K562 (cell line): ENCODE data around the gene SLC25A42. TPM values are rescaled to one million over a fixed set of nuclear protein-coding genes. Genes with fewer than 3 reads are reported as not detected.

Experiments
- HSF4 ChIP-seq: fragments of 250-450 bp; sonication (Bioruptor Pico); IDR thresholded peaks from 2 replicates; pipeline ENCODE4 v2.1.2; 2022; ENCODE audit warnings: mild to moderate bottlenecking, moderate library complexity, borderline replicate concordance
- SIN3A ChIP-seq, 2 experiments: fragments of 150-350 bp in 1 of 2; IDR thresholded peaks; 2 replicates each; pipeline ENCODE4 v1.6.1; 2011 to 2016; ENCODE audit warnings: borderline replicate concordance in 2 of 2, low read depth in 2 of 2, low read length in 2 of 2, mild to moderate bottlenecking in 2 of 2, moderate library complexity in 2 of 2; ENCODE audit not compliant: control insufficient read depth in 1 of 2
- polyA plus RNA-seq, 8 experiments: library from polyadenylated mRNA; depleted of rRNA in 4 of 8; stranded (reverse) in 5 of 8; unstranded in 3 of 8; fragments of >200 nt; fragmentation: Nextera tagmentation in 2 of 8; fragmentation: Illumina TruSeq in 1 of 8; extraction: Ambion mirVana in 2 of 8; extraction: Trizol in 1 of 8; gene quantifications; 2 replicates each; pipeline versions ENCODE4 v1.2.1 to v1.2.3, GENCODE V29; 2011 to 2014; ENCODE audit warnings: inconsistent platforms in 1 of 8, missing spikeins in 1 of 8
- total RNA-seq, 7 experiments: library from RNA; depleted of rRNA in 6 of 7; stranded (reverse); fragments of >200 nt in 6 of 7; fragmentation: Illumina TruSeq in 2 of 7; extraction: Trizol in 2 of 7; gene quantifications; 2 replicates each; pipeline versions ENCODE4 v1.2.1 to v1.2.3, GENCODE V29; 2011 to 2021; ENCODE audit warnings: low replicate concordance in 1 of 7
- TF ChIP-seq, protein P1 (sequence below): sonication (generic); formaldehyde crosslinking; IDR thresholded peaks from 2 replicates; pipeline ENCODE4 v1.9.0; 2022; ENCODE audit warnings: mild to moderate bottlenecking, missing genetic modification reagents
- TF ChIP-seq, protein P2 (sequence below): sonication (generic); formaldehyde crosslinking; IDR thresholded peaks from 2 replicates; pipeline ENCODE4 v1.8.1; 2023; ENCODE audit warnings: missing genetic modification reagents, mild to moderate bottlenecking, borderline replicate concordance
- TF ChIP-seq, protein P3 (sequence below): fragments of 450-650 bp; IDR thresholded peaks from one replicate; pipeline ENCODE4 v1.6.1; 2018; ENCODE audit warnings: mild to moderate bottlenecking, moderate library complexity; ENCODE audit not compliant: partially characterized antibody
- TF ChIP-seq, protein P4 (sequence below): fragments of 450-650 bp; IDR thresholded peaks from 2 replicates; pipeline ENCODE4 v1.6.1; 2016; ENCODE audit warnings: mild to moderate bottlenecking, moderate library complexity

The SLC25A42 gene
- total and polyA plus RNA-seq, 9 of the 15 experiments (the other 6 are each of a cell fraction or from before 2014, with no cell fraction given) = 0.59 to 32.2 (median 14.1) TPM

DNA sequence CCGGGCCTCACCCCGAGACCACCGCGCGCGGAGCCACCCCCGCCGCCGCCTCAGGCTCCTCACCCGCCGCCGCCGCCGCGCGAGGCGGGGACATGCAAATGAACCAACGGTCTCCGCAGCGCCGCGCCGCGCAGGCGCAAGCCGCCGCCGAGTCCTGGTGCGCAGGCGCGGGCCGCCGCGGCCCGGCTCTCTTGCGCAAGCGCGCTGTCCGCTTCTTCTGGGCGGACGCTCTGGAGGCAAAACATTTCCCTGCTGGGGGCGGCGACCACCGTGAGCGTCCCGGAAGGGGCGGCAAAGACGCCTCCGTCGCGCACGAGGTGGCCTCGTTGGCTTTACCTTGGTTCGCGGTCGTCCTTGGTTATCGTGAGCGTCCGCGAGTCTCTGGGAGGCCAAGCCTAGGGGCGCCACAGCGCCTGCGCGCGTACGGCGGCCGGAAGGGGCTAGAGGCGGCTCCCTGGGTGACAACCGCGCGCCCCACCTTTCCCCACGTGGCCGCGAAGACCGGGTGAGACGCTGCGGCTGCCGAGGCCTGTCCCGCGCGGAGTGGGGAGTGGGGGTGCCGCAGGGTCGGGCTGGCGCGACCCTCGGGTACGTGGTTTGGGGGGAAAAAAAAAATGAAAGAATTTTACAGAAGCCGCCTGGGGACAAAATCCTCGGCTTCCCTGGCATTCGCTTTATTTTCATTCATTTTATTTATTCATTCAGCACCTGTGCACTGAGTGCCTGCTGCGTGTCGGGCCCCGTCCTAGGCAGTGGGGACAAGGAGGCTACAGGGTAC lies 30.2 kb upstream of the SLC25A42 start, which contains the start of the genes ARMC6 and SUGP2 (continued):
- TF ChIP-seq, protein P1, sequence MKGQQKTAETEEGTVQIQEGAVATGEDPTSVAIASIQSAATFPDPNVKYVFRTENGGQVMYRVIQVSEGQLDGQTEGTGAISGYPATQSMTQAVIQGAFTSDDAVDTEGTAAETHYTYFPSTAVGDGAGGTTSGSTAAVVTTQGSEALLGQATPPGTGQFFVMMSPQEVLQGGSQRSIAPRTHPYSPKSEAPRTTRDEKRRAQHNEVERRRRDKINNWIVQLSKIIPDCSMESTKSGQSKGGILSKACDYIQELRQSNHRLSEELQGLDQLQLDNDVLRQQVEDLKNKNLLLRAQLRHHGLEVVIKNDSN (CRISPR knock-in tag) = peak; percentile 82
- TF ChIP-seq SIN3A (IDR thresholded peaks at IDR 0.05; ENCODE audit: borderline replicate concordance in 2 of 2, control insufficient read depth in 1 of 2, low read depth in 2 of 2, low read length in 2 of 2) = peak; percentile 88 to 96
- TF ChIP-seq, protein P2, sequence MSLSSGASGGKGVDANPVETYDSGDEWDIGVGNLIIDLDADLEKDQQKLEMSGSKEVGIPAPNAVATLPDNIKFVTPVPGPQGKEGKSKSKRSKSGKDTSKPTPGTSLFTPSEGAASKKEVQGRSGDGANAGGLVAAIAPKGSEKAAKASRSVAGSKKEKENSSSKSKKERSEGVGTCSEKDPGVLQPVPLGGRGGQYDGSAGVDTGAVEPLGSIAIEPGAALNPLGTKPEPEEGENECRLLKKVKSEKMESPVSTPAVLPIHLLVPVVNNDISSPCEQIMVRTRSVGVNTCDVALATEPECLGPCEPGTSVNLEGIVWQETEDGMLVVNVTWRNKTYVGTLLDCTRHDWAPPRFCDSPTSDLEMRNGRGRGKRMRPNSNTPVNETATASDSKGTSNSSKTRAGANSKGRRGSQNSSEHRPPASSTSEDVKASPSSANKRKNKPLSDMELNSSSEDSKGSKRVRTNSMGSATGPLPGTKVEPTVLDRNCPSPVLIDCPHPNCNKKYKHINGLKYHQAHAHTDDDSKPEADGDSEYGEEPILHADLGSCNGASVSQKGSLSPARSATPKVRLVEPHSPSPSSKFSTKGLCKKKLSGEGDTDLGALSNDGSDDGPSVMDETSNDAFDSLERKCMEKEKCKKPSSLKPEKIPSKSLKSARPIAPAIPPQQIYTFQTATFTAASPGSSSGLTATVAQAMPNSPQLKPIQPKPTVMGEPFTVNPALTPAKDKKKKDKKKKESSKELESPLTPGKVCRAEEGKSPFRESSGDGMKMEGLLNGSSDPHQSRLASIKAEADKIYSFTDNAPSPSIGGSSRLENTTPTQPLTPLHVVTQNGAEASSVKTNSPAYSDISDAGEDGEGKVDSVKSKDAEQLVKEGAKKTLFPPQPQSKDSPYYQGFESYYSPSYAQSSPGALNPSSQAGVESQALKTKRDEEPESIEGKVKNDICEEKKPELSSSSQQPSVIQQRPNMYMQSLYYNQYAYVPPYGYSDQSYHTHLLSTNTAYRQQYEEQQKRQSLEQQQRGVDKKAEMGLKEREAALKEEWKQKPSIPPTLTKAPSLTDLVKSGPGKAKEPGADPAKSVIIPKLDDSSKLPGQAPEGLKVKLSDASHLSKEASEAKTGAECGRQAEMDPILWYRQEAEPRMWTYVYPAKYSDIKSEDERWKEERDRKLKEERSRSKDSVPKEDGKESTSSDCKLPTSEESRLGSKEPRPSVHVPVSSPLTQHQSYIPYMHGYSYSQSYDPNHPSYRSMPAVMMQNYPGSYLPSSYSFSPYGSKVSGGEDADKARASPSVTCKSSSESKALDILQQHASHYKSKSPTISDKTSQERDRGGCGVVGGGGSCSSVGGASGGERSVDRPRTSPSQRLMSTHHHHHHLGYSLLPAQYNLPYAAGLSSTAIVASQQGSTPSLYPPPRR (CRISPR knock-in tag) = no peak
- TF ChIP-seq, protein P3, sequence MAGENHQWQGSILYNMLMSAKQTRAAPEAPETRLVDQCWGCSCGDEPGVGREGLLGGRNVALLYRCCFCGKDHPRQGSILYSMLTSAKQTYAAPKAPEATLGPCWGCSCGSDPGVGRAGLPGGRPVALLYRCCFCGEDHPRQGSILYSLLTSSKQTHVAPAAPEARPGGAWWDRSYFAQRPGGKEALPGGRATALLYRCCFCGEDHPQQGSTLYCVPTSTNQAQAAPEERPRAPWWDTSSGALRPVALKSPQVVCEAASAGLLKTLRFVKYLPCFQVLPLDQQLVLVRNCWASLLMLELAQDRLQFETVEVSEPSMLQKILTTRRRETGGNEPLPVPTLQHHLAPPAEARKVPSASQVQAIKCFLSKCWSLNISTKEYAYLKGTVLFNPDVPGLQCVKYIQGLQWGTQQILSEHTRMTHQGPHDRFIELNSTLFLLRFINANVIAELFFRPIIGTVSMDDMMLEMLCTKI = no peak
- no peak for TF ChIP-seq HSF4 (CRISPR knock-in tag)
- TF ChIP-seq, protein P4, sequence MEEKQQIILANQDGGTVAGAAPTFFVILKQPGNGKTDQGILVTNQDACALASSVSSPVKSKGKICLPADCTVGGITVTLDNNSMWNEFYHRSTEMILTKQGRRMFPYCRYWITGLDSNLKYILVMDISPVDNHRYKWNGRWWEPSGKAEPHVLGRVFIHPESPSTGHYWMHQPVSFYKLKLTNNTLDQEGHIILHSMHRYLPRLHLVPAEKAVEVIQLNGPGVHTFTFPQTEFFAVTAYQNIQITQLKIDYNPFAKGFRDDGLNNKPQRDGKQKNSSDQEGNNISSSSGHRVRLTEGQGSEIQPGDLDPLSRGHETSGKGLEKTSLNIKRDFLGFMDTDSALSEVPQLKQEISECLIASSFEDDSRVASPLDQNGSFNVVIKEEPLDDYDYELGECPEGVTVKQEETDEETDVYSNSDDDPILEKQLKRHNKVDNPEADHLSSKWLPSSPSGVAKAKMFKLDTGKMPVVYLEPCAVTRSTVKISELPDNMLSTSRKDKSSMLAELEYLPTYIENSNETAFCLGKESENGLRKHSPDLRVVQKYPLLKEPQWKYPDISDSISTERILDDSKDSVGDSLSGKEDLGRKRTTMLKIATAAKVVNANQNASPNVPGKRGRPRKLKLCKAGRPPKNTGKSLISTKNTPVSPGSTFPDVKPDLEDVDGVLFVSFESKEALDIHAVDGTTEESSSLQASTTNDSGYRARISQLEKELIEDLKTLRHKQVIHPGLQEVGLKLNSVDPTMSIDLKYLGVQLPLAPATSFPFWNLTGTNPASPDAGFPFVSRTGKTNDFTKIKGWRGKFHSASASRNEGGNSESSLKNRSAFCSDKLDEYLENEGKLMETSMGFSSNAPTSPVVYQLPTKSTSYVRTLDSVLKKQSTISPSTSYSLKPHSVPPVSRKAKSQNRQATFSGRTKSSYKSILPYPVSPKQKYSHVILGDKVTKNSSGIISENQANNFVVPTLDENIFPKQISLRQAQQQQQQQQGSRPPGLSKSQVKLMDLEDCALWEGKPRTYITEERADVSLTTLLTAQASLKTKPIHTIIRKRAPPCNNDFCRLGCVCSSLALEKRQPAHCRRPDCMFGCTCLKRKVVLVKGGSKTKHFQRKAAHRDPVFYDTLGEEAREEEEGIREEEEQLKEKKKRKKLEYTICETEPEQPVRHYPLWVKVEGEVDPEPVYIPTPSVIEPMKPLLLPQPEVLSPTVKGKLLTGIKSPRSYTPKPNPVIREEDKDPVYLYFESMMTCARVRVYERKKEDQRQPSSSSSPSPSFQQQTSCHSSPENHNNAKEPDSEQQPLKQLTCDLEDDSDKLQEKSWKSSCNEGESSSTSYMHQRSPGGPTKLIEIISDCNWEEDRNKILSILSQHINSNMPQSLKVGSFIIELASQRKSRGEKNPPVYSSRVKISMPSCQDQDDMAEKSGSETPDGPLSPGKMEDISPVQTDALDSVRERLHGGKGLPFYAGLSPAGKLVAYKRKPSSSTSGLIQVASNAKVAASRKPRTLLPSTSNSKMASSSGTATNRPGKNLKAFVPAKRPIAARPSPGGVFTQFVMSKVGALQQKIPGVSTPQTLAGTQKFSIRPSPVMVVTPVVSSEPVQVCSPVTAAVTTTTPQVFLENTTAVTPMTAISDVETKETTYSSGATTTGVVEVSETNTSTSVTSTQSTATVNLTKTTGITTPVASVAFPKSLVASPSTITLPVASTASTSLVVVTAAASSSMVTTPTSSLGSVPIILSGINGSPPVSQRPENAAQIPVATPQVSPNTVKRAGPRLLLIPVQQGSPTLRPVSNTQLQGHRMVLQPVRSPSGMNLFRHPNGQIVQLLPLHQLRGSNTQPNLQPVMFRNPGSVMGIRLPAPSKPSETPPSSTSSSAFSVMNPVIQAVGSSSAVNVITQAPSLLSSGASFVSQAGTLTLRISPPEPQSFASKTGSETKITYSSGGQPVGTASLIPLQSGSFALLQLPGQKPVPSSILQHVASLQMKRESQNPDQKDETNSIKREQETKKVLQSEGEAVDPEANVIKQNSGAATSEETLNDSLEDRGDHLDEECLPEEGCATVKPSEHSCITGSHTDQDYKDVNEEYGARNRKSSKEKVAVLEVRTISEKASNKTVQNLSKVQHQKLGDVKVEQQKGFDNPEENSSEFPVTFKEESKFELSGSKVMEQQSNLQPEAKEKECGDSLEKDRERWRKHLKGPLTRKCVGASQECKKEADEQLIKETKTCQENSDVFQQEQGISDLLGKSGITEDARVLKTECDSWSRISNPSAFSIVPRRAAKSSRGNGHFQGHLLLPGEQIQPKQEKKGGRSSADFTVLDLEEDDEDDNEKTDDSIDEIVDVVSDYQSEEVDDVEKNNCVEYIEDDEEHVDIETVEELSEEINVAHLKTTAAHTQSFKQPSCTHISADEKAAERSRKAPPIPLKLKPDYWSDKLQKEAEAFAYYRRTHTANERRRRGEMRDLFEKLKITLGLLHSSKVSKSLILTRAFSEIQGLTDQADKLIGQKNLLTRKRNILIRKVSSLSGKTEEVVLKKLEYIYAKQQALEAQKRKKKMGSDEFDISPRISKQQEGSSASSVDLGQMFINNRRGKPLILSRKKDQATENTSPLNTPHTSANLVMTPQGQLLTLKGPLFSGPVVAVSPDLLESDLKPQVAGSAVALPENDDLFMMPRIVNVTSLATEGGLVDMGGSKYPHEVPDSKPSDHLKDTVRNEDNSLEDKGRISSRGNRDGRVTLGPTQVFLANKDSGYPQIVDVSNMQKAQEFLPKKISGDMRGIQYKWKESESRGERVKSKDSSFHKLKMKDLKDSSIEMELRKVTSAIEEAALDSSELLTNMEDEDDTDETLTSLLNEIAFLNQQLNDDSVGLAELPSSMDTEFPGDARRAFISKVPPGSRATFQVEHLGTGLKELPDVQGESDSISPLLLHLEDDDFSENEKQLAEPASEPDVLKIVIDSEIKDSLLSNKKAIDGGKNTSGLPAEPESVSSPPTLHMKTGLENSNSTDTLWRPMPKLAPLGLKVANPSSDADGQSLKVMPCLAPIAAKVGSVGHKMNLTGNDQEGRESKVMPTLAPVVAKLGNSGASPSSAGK = peak; percentile 99
